Calu3 (cell line): ENCODE measurements around the gene ACOT11. TPM values are rescaled to one million over a fixed set of nuclear protein-coding genes. Genes with fewer than 3 reads are reported as not detected.

Experiments used
- BruUV-seq: library from RNA; stranded (reverse); fragments of 400-500 nt; replicated peaks from 2 replicates; lab custom pipeline; 2021; lab: Mats Ljungman, UMichigan
- CTCF ChIA-PET: fragments of 300-600 bp; sonication (Branson Sonifier 250); formaldehyde crosslinking; loops from one replicate; lab custom pipeline; 2022; ENCODE audit warnings: antibody characterized with exemption; lab: Charles Lee
- DNase-seq: peaks from one replicate; pipeline ENCODE4 v3.0.0; 2022
- H3K27ac Mint-ChIP-seq: one replicate; pipeline ENCODE4 v1.8.0; 2022; ENCODE audit warnings: mixed read lengths; ENCODE audit not compliant: unreplicated experiment
- H3K27me3 Mint-ChIP-seq: one replicate; pipeline ENCODE4 v1.8.0; 2022; ENCODE audit warnings: mixed read lengths; ENCODE audit not compliant: unreplicated experiment
- H3K36me3 Mint-ChIP-seq: one replicate; pipeline ENCODE4 v1.8.0; 2022; ENCODE audit warnings: mild to moderate bottlenecking, moderate library complexity, mixed read lengths; ENCODE audit not compliant: insufficient read depth, unreplicated experiment
- H3K4me1 Mint-ChIP-seq: one replicate; pipeline ENCODE4 v1.8.0; 2022; ENCODE audit warnings: mild to moderate bottlenecking, low read depth, mixed read lengths; ENCODE audit not compliant: unreplicated experiment
- H3K4me3 Mint-ChIP-seq: one replicate; pipeline ENCODE4 v1.8.0; 2022; ENCODE audit warnings: mild to moderate bottlenecking, low read depth, moderate library complexity, mixed read lengths; ENCODE audit not compliant: unreplicated experiment
- H3K9me3 Mint-ChIP-seq: one replicate; pipeline ENCODE4 v1.8.0; 2022; ENCODE audit warnings: low read depth, mixed read lengths; ENCODE audit not compliant: unreplicated experiment
- CTCF ChIP-seq: fragments of 200-600 bp; IDR thresholded peaks from one replicate; pipeline ENCODE4 v1.8.0; 2022; ENCODE audit warnings: antibody characterized with exemption; ENCODE audit not compliant: unreplicated experiment
- intact Hi-C: fragments of 100-400 bp; cut with micrococcal nuclease; formaldehyde crosslinking; loops from one replicate; pipeline ENCODE4 v1.10.0; 2022; ENCODE audit not compliant: unreplicated experiment
- total RNA-seq: library from RNA; stranded (reverse); gene quantifications from 2 replicates; pipeline ENCODE4 v1.2.3, GENCODE V29; 2022

The ACOT11 gene
- total RNA-seq, 1 experiment from 2014 or later = 10.4 TPM

- H3K27ac Mint-ChIP-seq = no peak overlapping the region
- intact Hi-C loops = no loop called here
- H3K27me3 Mint-ChIP-seq = no peaks in the 10 kb centered on the region
- BruUV-seq = no TSS peak
- no peak overlapping the region for H3K4me3 Mint-ChIP-seq
- no peaks in the 10 kb centered on the region for H3K4me1 Mint-ChIP-seq
- TF ChIP-seq CTCF = no peak
- DNase-seq = peak; percentile 67
- CTCF ChIA-PET = no interaction called here
- peaks cover 5% of the 10 kb centered on the region for H3K36me3 Mint-ChIP-seq
- no peaks in the 10 kb centered on the region for H3K9me3 Mint-ChIP-seq
Measured at GRCh38 chr1:54581621-54582035, 33.6 kb downstream of the ACOT11 start.

GRCh38 chr1:54582566-54583306, 34.7 kb downstream of the ACOT11 start:
- H3K27me3 Mint-ChIP-seq = no peaks in the 10 kb centered on the region
- no peak for TF ChIP-seq CTCF
- no TSS peak for BruUV-seq
- DNase-seq = no peak
- H3K4me3 Mint-ChIP-seq = no peak overlapping the region
- intact Hi-C loops = no loop called here
- CTCF ChIA-PET = no interaction called here
- no peaks in the 10 kb centered on the region for H3K9me3 Mint-ChIP-seq
- no peaks in the 10 kb centered on the region for H3K36me3 Mint-ChIP-seq
- no peaks in the 10 kb centered on the region for H3K4me1 Mint-ChIP-seq
- no peak overlapping the region for H3K27ac Mint-ChIP-seq

- CTCF ChIA-PET = no interaction called here
Measured at GRCh38 chr1:54583307-54583686, 35.3 kb downstream of the ACOT11 start.

GRCh38 chr1:54583871-54584270, 35.8 kb downstream of the ACOT11 start:
- Mint-ChIP-seq H3K36me3 (no peaks in the 10 kb centered on the region), H3K27ac (no peak overlapping the region), H3K4me1 (no peaks in the 10 kb centered on the region), H3K27me3 (no peaks in the 10 kb centered on the region), H3K4me3 (no peak overlapping the region), H3K9me3 (no peaks in the 10 kb centered on the region)
- TF ChIP-seq CTCF = no peak
- CTCF ChIA-PET = no interaction called here
- intact Hi-C loops = no loop called here
- BruUV-seq = no TSS peak
- DNase-seq = no peak

More at GRCh38 chr1:54583307-54583686, 35.3 kb downstream of the ACOT11 start:
- intact Hi-C loops = no loop called here
- no peak for TF ChIP-seq CTCF
- DNase-seq = no peak
- no peaks in the 10 kb centered on the region for H3K27me3 Mint-ChIP-seq
- BruUV-seq = no TSS peak
- H3K9me3 Mint-ChIP-seq = no peaks in the 10 kb centered on the region
- no peaks in the 10 kb centered on the region for H3K4me1 Mint-ChIP-seq
- H3K27ac Mint-ChIP-seq = no peak overlapping the region
- H3K36me3 Mint-ChIP-seq = no peaks in the 10 kb centered on the region
- no peak overlapping the region for H3K4me3 Mint-ChIP-seq
